Right lobe of liver (tissue), 6 donors: ENCODE data around the gene OMG. TPM values are rescaled to one million over a fixed set of nuclear protein-coding genes. Genes with fewer than 3 reads are reported as not detected.
A peak's percentile ranks its signal among the peaks of the same experiment; 100 is the strongest.
"Not testable (repeated sequence)": the region's sequence is repeated elsewhere in the genome, so short reads cannot be mapped to it uniquely, and the experiment has no call there.

Experiments
- ATAC-seq, 4 donors: fragments of 200-7000 bp; cut with Tn5 transposase; one replicate each; pipeline ENCODE4 v1.9.1; 2020; ENCODE audit warnings: mild to moderate bottlenecking in 4 of 4, moderate library complexity in 4 of 4
- DNase-seq, 3 donors: peaks; one replicate each; pipeline ENCODE4 v3.0.0-alpha.2; 2020
- H3K27ac ChIP-seq, 3 donors: fragments of 200-600 bp; one replicate each; pipeline ENCODE4 v1.8.0; 2022
- H3K27me3 ChIP-seq, 2 donors: fragments of 200-600 bp; one replicate each; pipeline ENCODE4 v1.8.0; 2022
- H3K36me3 ChIP-seq, 4 donors: fragments of 200-600 bp; sonication (generic) in 1 of 4; one replicate each; pipeline versions ENCODE4 v1.5.1 to v1.8.0; 2017 to 2022; ENCODE audit warnings: control low read depth in 1 of 4
- H3K4me1 ChIP-seq, 4 donors: fragments of 200-600 bp; sonication (generic) in 1 of 4; one replicate each; pipeline versions ENCODE4 v1.5.1 to v1.8.0; 2017 to 2022; ENCODE audit warnings: control low read depth in 1 of 4
- H3K4me3 ChIP-seq, 3 donors: fragments of 200-600 bp; one replicate each; pipeline ENCODE4 v1.8.0; 2022
- H3K9me3 ChIP-seq, 4 donors: fragments of 200-600 bp; sonication (generic) in 1 of 4; one replicate each; pipeline versions ENCODE4 v1.5.1 to v1.8.0; 2017 to 2022; ENCODE audit warnings: control low read depth in 1 of 4
- POLR2A ChIP-seq: fragments of 450-650 bp; IDR thresholded peaks from one replicate; pipeline ENCODE4 v1.6.1; 2017; ENCODE audit warnings: antibody characterized with exemption, mild to moderate bottlenecking
- WGBS: methylation state at CpG from one replicate; pipeline ENCODE4 v1.1.6; 2018; ENCODE audit warnings: low coverage, low lambda C conversion rate; ENCODE audit not compliant: insufficient coverage; ENCODE audit errors: missing lambda C conversion rate; 5-methylcytosine and 5-hydroxymethylcytosine counted together
- intact Hi-C, 2 donors: fragments of 100-400 bp; cut with DNase I; formaldehyde crosslinking; loops; one replicate each; pipeline versions ENCODE4 v1.11.2 to v1.14.1; 2022
- total RNA-seq, 6 experiments: library from RNA; depleted of rRNA in 2 of 6; stranded (reverse); fragments of >200 nt in 2 of 6; fragmentation: NEBNext Ultra II Directional in 3 of 6; extraction: Animal tissue kit (Norgen Biotek cat#: 25700) in 3 of 6; gene quantifications; one replicate each; pipeline versions ENCODE4 v1.1.0 to v1.2.4, GENCODE V29; 2016 to 2023
- TF ChIP-seq, protein P1 (sequence below), 4 donors: fragments of 200-600 bp in 3 of 4; fragments of 450-650 bp in 1 of 4; IDR thresholded peaks; one replicate each; pipeline versions ENCODE4 v1.5.1 to v1.8.0; 2016 to 2022; ENCODE audit warnings: antibody characterized with exemption in 4 of 4, mild to moderate bottlenecking in 2 of 4
- donor health status: DM: no; HTN: yes; CAD: no.
- donor health status: DM: no; HTN: no; CAD: no.
- donor health status: DM: no; HTN: no; CAD: no.
- donor health status: DM: no; HTN: yes; CAD: no.
- donor health status: DM: no; HTN: yes; CAD: no.

OMG gene
- total RNA-seq, 6 experiments from 2014 or later: 0.29 to 0.62 TPM; not detected in 4

DNA sequence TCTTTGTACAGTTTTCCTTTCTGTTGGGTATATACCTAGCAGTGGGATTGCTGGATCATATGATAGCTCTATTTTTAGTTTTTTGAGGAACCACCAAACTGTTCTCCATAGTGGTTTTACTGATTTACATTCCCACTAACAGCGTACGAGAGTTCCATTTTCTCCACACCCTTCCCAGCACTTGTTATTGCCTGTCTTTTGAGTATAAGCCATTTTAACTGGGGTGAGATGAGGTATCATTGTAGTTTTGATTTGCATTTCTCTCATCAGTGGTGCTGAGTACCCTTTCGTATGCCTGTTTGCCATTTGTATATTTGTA, 17.7 kb upstream of the OMG start:
- no peak for ATAC-seq
- 78% methylated on average over 2 of the region's 3 CpGs for WGBS
- no peaks in the 10 kb centered on the region for H3K4me1 ChIP-seq
- H3K36me3 ChIP-seq: no peaks in the 10 kb centered on the region
- no peaks in the 10 kb centered on the region for H3K27me3 ChIP-seq
- peak overlapping the region in 2 of 3 donors; percentile 29 to 41 for H3K27ac ChIP-seq
- no peaks in the 10 kb centered on the region for H3K9me3 ChIP-seq
- intact Hi-C loops: no loop called here
- DNase-seq: no peak
- no peak overlapping the region for H3K4me3 ChIP-seq
- TF ChIP-seq POLR2A: no peak
- TF ChIP-seq, protein P1, sequence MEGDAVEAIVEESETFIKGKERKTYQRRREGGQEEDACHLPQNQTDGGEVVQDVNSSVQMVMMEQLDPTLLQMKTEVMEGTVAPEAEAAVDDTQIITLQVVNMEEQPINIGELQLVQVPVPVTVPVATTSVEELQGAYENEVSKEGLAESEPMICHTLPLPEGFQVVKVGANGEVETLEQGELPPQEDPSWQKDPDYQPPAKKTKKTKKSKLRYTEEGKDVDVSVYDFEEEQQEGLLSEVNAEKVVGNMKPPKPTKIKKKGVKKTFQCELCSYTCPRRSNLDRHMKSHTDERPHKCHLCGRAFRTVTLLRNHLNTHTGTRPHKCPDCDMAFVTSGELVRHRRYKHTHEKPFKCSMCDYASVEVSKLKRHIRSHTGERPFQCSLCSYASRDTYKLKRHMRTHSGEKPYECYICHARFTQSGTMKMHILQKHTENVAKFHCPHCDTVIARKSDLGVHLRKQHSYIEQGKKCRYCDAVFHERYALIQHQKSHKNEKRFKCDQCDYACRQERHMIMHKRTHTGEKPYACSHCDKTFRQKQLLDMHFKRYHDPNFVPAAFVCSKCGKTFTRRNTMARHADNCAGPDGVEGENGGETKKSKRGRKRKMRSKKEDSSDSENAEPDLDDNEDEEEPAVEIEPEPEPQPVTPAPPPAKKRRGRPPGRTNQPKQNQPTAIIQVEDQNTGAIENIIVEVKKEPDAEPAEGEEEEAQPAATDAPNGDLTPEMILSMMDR (IDR thresholded peaks at IDR 0.05): no peak

DNA sequence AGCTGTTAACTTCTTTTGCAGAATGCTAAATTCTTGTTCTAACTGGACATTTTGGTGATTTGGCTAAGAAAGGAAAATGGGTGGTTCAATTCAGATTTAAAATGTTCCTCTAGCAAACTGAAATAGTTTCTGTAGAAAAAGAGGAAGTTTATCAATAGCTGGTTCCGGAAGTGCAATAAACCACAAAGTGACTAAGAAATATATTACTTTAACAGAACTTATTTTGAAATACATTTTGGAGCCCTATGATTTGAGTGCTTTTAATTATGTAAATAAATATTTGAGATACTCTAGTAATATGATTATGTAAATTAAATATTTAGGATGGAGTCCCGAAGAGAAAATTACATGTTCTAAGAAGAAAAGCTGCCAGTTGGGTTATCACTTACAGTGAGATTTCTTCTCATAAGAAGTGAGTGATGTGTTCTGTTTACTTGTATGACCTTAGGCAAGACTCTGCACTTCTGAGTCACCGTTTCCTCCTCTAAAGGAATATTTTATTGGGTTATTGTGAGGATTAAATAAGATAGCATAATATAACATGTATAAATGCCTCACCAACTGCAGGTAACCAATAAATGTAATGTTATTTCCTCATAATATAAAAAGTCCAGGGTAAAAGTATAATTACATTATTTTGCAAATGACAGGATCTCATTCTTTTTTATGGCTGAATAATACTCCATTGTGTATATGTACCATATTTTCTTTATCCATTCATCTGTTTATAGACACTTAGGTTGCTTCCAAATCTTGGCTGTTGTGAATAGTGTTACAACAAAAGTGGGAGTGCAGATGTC, 17.1 kb upstream of the OMG start, which contains the start of gene EVI2B:
Gene EVI2B, minus strand, starts transcription at position 73 of the 800 bp plus-strand sequence. CDS start 8,445 bp downstream, outside the sequence.
- Histone ChIP-seq H3K36me3 (no peaks in the 10 kb centered on the region), H3K27ac (peak within 1 kb of the TSS in 2 of 3 donors; percentile 44 to 48), H3K4me3 (peak within 1 kb of the TSS in 2 of 3 donors; percentile 1 to 28), H3K27me3 (no peaks in the 10 kb centered on the region), H3K9me3 (no peaks in the 10 kb centered on the region), H3K4me1 (no peaks in the 10 kb centered on the region)
- ATAC-seq: peak; percentile 40 to 57 (median 48)
- TF ChIP-seq POLR2A: no peak
- TF ChIP-seq, protein P1 (IDR thresholded peaks at IDR 0.05): no peak
- DNase-seq: no peak
- WGBS: 45% methylated on average over 3 of the region's 3 CpGs
- intact Hi-C loops: no loop called here

DNA sequence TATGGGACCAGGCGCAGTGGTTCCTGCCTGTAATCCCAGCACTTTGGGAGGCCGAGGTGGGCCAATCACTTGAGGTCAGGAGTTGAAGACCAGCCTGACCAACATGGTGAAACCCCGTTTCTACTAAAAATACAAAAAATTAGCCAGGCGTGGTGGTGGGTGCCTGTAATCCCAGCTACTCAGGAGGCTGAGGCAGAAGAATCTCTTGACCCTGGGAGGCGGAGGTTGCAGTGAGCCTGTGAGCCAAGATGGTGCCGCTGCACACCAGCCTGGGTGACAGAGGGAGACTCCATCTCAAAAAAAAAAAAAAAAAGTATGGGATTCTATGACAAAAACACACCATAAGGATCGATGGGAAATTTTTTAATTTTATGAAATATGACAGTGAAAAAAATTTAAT, 15.2 kb upstream of the OMG start:
- peak in 2 of 4 donors; percentile 16 to 32 for ATAC-seq
- peak overlapping the region; percentile 1 to 28 (median 3) for H3K4me3 ChIP-seq
- peak in 1 of 3 donors; percentile 58 for DNase-seq

DNA sequence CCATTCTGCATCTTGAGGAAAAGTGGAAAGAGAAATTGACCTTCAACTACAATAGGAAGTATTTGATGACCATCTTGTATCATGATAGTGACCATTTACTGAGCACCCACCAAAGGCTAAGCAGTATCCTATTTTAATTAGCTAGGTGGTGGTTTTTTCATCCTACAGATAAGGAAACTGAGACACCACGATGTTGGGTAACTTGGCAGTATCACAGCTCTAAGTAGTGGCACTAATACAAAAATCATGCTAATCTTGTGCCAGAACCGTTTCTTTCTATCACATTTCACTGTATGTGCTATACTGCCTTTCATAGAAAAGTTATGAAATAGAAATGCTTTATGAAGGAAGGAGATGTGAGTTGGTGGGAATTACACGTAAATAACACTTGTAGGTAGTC, 14.5 kb upstream of the OMG start:
- Histone ChIP-seq H3K4me1 (no peaks in the 10 kb centered on the region), H3K36me3 (no peaks in the 10 kb centered on the region), H3K27me3 (no peaks in the 10 kb centered on the region), H3K27ac (peak overlapping the region in 1 of 3 donors; percentile 48), H3K4me3 (peak overlapping the region in 1 of 3 donors; percentile 28), H3K9me3 (no peaks in the 10 kb centered on the region)
- WGBS: 63% methylated on average over 3 of the region's 3 CpGs
- ATAC-seq: no peak
- DNase-seq: no peak
- TF ChIP-seq POLR2A: no peak
- TF ChIP-seq, protein P1 (IDR thresholded peaks at IDR 0.05): no peak
- intact Hi-C loops: no loop called here

More for the DNA sequence above, 15.2 kb upstream of the OMG start:
- H3K36me3 ChIP-seq, H3K9me3 ChIP-seq, intact Hi-C loops, H3K27me3 ChIP-seq, H3K4me1 ChIP-seq: not testable (repeated sequence)
- peak overlapping the region in 2 of 3 donors; percentile 44 to 48 for H3K27ac ChIP-seq
- WGBS: 63% methylated on average over 6 of the region's 7 CpGs

DNA sequence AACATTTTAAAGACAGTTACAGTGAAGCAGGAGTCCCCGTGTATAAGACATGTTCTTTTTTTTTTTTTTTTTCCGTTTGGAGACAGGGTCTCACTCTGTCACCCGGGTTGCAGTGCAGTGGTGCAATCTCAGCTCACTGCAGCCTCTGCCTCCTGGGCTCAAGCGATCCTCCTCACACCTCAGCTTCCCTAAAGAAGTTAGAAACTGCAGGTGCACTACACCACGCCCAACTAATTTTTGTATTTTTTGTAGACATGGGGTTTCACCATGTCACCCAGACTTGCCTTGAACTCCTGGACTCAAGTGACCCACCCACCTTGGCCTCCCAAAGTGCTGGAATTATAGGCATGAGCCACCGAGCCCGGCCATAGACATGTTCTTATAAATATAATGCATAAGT, 13.8 kb upstream of the OMG start:
- H3K36me3 ChIP-seq: no peaks in the 10 kb centered on the region
- ATAC-seq (no peak), DNase-seq (no peak)
- intact Hi-C loops: no loop called here
- no peaks in the 10 kb centered on the region for H3K9me3 ChIP-seq
- H3K27ac ChIP-seq: peak overlapping the region in 2 of 3 donors; percentile 21 to 38
- H3K4me3 ChIP-seq: no peak overlapping the region
- WGBS: 50% methylated on average over 7 of the region's 7 CpGs
- no peaks in the 10 kb centered on the region for H3K4me1 ChIP-seq
- no peaks in the 10 kb centered on the region for H3K27me3 ChIP-seq
- TF ChIP-seq, protein P1 (IDR thresholded peaks at IDR 0.05): no peak
- TF ChIP-seq POLR2A: no peak
